ENCODE data around the gene SLC27A5. TPM values are rescaled to one million over a fixed set of nuclear protein-coding genes. Genes with fewer than 3 reads are reported as not detected.
A peak's percentile ranks its signal among the peaks of the same experiment; 100 is the strongest.

The SLC27A5 gene
- total and polyA plus RNA-seq, 2 of the 13 experiments (the other 11 are each of a cell fraction or from before 2014, with no cell fraction given), result 30.3 to 40.2 TPM

DNA sequence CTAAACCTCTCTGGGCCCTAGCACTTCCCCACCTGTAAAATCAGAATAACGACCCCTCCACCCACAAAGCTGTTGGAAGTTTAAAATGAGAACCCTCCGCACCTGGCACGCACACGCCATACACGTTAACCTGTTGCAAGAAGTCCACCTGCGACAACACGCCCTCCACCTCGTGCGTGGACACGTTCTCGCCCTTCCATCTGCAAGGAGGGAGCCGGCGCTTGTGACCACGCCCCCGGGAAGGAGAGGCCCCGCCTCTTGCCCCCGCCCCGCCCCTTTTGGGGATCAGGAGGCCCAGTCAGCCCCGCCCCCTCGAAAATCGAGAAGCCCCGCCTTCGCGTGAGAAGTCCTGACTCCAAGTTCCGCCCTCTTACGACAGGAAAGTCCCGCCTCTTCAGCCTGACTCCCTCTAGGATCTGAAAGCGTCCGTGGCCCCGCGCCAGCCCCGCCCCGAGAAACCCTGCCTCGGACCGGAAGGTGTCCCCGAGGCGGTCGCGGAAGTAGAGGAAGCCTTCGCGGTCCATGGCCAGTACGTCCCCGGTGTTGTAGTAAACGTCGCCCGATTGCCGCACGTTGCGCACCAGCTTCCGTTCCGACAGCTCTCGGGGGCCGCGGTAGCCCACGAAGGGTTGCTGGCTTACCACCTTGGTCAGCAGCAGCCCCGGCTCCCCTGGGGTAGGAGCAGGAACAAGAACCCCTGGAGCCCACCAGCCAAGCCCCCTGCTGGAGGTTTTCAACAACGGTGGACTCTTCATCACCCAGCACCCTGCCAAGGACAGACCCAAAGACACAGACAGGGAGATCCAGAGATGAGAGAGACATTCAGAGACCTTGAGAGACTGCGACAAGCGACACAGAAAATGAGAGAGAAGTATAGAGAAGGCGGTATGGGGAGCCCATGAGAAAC is 12.5 kb downstream of the SLC27A5 start (continued):
- TF ChIP-seq, protein P1, sequence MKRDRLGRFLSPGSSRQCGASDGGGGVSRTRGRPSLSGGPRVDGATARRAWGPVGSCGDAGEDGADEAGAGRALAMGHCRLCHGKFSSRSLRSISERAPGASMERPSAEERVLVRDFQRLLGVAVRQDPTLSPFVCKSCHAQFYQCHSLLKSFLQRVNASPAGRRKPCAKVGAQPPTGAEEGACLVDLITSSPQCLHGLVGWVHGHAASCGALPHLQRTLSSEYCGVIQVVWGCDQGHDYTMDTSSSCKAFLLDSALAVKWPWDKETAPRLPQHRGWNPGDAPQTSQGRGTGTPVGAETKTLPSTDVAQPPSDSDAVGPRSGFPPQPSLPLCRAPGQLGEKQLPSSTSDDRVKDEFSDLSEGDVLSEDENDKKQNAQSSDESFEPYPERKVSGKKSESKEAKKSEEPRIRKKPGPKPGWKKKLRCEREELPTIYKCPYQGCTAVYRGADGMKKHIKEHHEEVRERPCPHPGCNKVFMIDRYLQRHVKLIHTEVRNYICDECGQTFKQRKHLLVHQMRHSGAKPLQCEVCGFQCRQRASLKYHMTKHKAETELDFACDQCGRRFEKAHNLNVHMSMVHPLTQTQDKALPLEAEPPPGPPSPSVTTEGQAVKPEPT (CRISPR knock-in tag; IDR thresholded peaks at IDR 0.05; ENCODE audit: low read depth), result peak; percentile 72; the same call in 1 of the 2 replicates
- TF ChIP-seq IKZF1 (IDR thresholded peaks at IDR 0.05) (no peak), ZNF580 (CRISPR knock-in tag; IDR thresholded peaks at IDR 0.05; ENCODE audit: borderline replicate concordance, low read depth) (peak; percentile 73), FOXA3 (CRISPR knock-in tag; IDR thresholded peaks at IDR 0.05) (peak; percentile 85), ZNF672 (CRISPR knock-in tag; IDR thresholded peaks at IDR 0.05) (no peak), MXD4 (CRISPR knock-in tag; IDR thresholded peaks at IDR 0.05) (peak; percentile 73), ARID2 (CRISPR knock-in tag; IDR thresholded peaks at IDR 0.05; ENCODE audit: borderline replicate concordance) (peak; percentile 78; the same call in 1 of the 2 replicates), KAT7 (CRISPR knock-in tag; IDR thresholded peaks at IDR 0.05; ENCODE audit: borderline replicate concordance) (peak; percentile 69; the same call in 1 of the 2 replicates), ZNF503 (CRISPR knock-in tag; IDR thresholded peaks at IDR 0.05) (0 out of 2 replicates have a peak, but pooled peaks have one; percentile 45), ZNF841 (CRISPR knock-in tag; IDR thresholded peaks at IDR 0.05; ENCODE audit: borderline replicate concordance) (no peak), ZBTB25 (CRISPR knock-in tag; IDR thresholded peaks at IDR 0.05) (peak; percentile 97), DRAP1 (CRISPR knock-in tag; IDR thresholded peaks at IDR 0.05) (peak; percentile 68), NFYB (CRISPR knock-in tag; IDR thresholded peaks at IDR 0.05) (peak; percentile 63), HES4 (CRISPR knock-in tag; IDR thresholded peaks at IDR 0.05; ENCODE audit: borderline replicate concordance) (0 out of 2 replicates have a peak, but pooled peaks have one; percentile 60), ZNF576 (CRISPR knock-in tag; IDR thresholded peaks at IDR 0.05) (0 out of 2 replicates have a peak, but pooled peaks have one; percentile 32), ZNF737 (CRISPR knock-in tag; IDR thresholded peaks at IDR 0.05; ENCODE audit: borderline replicate concordance) (no peak), PCBP2 (optimal IDR thresholded peaks at IDR 0.05; ENCODE audit: low read depth, low read length, poor library complexity, severe bottlenecking) (no peak), ZNF589 (CRISPR knock-in tag; conservative IDR thresholded peaks at IDR 0.05) (peak; percentile 62; the same call in 1 of the 2 replicates), REL (CRISPR knock-in tag; conservative IDR thresholded peaks at IDR 0.05) (no peak)
- TF ChIP-seq, protein P2, sequence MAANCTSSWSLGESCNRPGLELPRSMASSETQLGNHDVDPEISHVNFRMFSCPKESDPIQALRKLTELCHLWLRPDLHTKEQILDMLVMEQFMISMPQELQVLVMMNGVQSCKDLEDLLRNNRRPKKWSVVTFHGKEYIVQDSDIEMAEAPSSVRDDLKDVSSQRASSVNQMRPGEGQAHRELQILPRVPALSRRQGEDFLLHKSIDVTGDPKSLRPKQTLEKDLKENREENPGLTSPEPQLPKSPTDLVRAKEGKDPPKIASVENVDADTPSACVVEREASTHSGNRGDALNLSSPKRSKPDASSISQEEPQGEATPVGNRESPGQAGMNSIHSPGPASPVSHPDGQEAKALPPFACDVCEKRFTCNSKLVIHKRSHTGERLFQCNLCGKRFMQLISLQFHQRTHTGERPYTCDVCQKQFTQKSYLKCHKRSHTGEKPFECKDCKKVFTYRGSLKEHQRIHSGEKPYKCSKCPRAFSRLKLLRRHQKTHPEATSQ (CRISPR knock-in tag; IDR thresholded peaks at IDR 0.05; ENCODE audit: borderline replicate concordance), result peak; percentile 80; the same call in 1 of the 2 replicates

Measured in HepG2 (cell line).